Naive thymus-derived CD4-positive, alpha-beta T cell (primary cell): ENCODE results near the gene NEK7. TPM values are rescaled to one million over a fixed set of nuclear protein-coding genes. Genes with fewer than 3 reads are reported as not detected.

Experiments used
- ATAC-seq: fragments of 150-1000 bp; cut with Tn5 transposase; 2 replicates; pipeline ENCODE4 v1.10.0; 2021; ENCODE audit warnings: mild to moderate bottlenecking, moderate library complexity
- CTCF ChIA-PET: fragments of 350-600 bp; sonication (Branson Sonifier 250); formaldehyde crosslinking; loops from one replicate; lab custom pipeline; 2021; ENCODE audit warnings: antibody characterized with exemption; lab: Charles Lee
- POLR2A ChIA-PET: fragments of 350-600 bp; sonication (Branson Sonifier 250); formaldehyde crosslinking; loops from one replicate; lab custom pipeline; 2021; ENCODE audit warnings: antibody characterized with exemption, inconsistent platforms; lab: Charles Lee
- DNase-seq, 9 donors: peaks; one replicate each; pipeline versions ENCODE4 v3.0.0 to v3.0.0-alpha.2; 2020 to 2022; ENCODE audit warnings: mixed read lengths in 1 of 9
- H3K27ac ChIP-seq: one replicate; pipeline ENCODE4 v1.7.0; 2013; ENCODE audit warnings: mild to moderate bottlenecking, low read depth, low read length, moderate library complexity
- H3K27me3 ChIP-seq, 2 donors: one replicate each; pipeline ENCODE4 v1.7.0; 2013; ENCODE audit warnings: low read length in 2 of 2, mild to moderate bottlenecking in 2 of 2, moderate library complexity in 2 of 2; ENCODE audit not compliant: control insufficient read depth in 2 of 2, insufficient read depth in 2 of 2
- H3K36me3 ChIP-seq, 3 experiments: 1 replicate in 2 of 3; 2 replicates in 1 of 3; pipeline ENCODE4 v1.7.0; 2013; ENCODE audit warnings: low read length in 3 of 3, mild to moderate bottlenecking in 3 of 3, moderate library complexity in 1 of 3; ENCODE audit not compliant: insufficient read depth in 3 of 3, control insufficient read depth in 2 of 3
- H3K4me1 ChIP-seq, 2 donors: one replicate each; pipeline ENCODE4 v1.7.0; 2013; ENCODE audit warnings: low read length in 2 of 2, mild to moderate bottlenecking in 2 of 2, moderate library complexity in 1 of 2; ENCODE audit not compliant: control insufficient read depth in 2 of 2, insufficient read depth in 2 of 2
- H3K4me3 ChIP-seq: 2 replicates; pipeline ENCODE4 v1.7.0; 2013; ENCODE audit warnings: mild to moderate bottlenecking, low read length
- H3K9me3 ChIP-seq, 3 experiments: 1 replicate in 2 of 3; 2 replicates in 1 of 3; pipeline ENCODE4 v1.7.0; 2013; ENCODE audit warnings: low read length in 3 of 3; ENCODE audit not compliant: control insufficient read depth in 2 of 3
- H3K27ac Mint-ChIP-seq, 9 donors: one replicate each; pipeline ENCODE4 v1.8.0; 2020 to 2022; ENCODE audit warnings: mixed read lengths in 9 of 9, mild to moderate bottlenecking in 8 of 9, moderate library complexity in 5 of 9, inconsistent platforms in 2 of 9
- H3K27me3 Mint-ChIP-seq, 5 donors: one replicate each; pipeline ENCODE4 v1.8.0; 2021 to 2022; ENCODE audit warnings: mixed read lengths in 5 of 5, mild to moderate bottlenecking in 1 of 5
- H3K36me3 Mint-ChIP-seq, 5 donors: one replicate each; pipeline ENCODE4 v1.8.0; 2020 to 2022; ENCODE audit warnings: mixed read lengths in 5 of 5, mild to moderate bottlenecking in 3 of 5, inconsistent platforms in 1 of 5
- H3K4me1 Mint-ChIP-seq, 7 donors: one replicate each; pipeline ENCODE4 v1.8.0; 2020 to 2022; ENCODE audit warnings: mixed read lengths in 7 of 7, mild to moderate bottlenecking in 3 of 7, inconsistent platforms in 1 of 7
- H3K4me3 Mint-ChIP-seq, 10 donors: one replicate each; pipeline ENCODE4 v1.8.0; 2020 to 2022; ENCODE audit warnings: mild to moderate bottlenecking in 10 of 10, mixed read lengths in 10 of 10, moderate library complexity in 6 of 10, inconsistent platforms in 2 of 10
- H3K9me3 Mint-ChIP-seq, 11 donors: one replicate each; pipeline ENCODE4 v1.8.0; 2020 to 2022; ENCODE audit warnings: mixed read lengths in 11 of 11, mild to moderate bottlenecking in 4 of 11, inconsistent platforms in 1 of 11, moderate library complexity in 1 of 11
- intact Hi-C, 2 donors: fragments of 100-400 bp; cut with micrococcal nuclease; formaldehyde crosslinking; loops; one replicate each; pipeline ENCODE4 v1.15.1; 2023
- polyA plus RNA-seq, 2 donors: library from polyadenylated mRNA; unstranded; fragments of 300-500 nt; fragmentation: Illumina TruSeq; gene quantifications; one replicate each; pipeline ENCODE4 v1.2.3, GENCODE V29; 2021
- total RNA-seq, 6 experiments: library from RNA in 5 of 6; stranded (reverse) in 5 of 6; gene quantifications; 1 replicate in 5 of 6; 2 replicates in 1 of 6; pipeline ENCODE4 v1.2.3 and lab custom pipeline; 2021 to 2026

Gene NEK7
- total and polyA plus RNA-seq, 7 experiments from 2014 or later = 25.1 to 68.4 (median 44.5) TPM

DNA sequence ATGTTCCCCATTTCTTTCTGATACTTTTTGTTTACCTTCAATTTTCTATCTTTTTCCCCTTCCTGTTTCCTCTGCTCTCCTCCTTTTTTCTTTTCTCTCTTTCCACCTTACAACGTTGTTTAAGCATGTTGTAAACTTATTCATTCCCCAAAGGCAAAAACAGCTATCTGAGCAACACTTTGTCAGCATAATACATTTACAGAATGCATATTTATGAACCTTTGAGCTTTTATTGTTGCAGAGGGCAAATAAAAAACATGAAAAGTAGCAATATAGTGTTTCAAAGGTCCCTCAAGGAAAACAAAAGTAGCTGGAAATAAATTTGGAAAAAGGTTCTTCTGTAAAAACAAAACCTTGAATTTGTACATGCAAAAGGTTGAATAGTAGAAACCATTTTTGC is 214.2 kb downstream of the NEK7 start:
- ATAC-seq (no peak), DNase-seq (no peak)
- Mint-ChIP-seq H3K36me3 (peaks cover 0 to 14% (median 4%) of the 10 kb centered on the region in 5 donors), H3K27me3 (peaks cover 0 to 14% (median 0%) of the 10 kb centered on the region in 5 donors), H3K9me3 (peaks cover 6 to 38% (median 16%) of the 10 kb centered on the region in 11 donors), H3K27ac (no peak overlapping the region), H3K4me3 (no peak overlapping the region), H3K4me1 (no peaks in the 10 kb centered on the region)
- H3K4me3 ChIP-seq = no peak overlapping the region
- intact Hi-C loops = no loop called here
- no peaks in the 10 kb centered on the region for H3K27me3 ChIP-seq
- no peaks in the 10 kb centered on the region for H3K36me3 ChIP-seq
- ChIA-PET POLR2A (no interaction called here), CTCF (no interaction called here)
- no peak overlapping the region for H3K27ac ChIP-seq
- no peaks in the 10 kb centered on the region for H3K4me1 ChIP-seq
- peaks cover 0 to 4% (median 0%) of the 10 kb centered on the region in 3 experiments for H3K9me3 ChIP-seq

Other genes starting within 250 kb of the NEK7 start
- gene LHX9, start 239.6 kb upstream of the NEK7 start, total RNA-seq = not detected
- not detected for gene LHX9, start 239.6 kb upstream of the NEK7 start, polyA plus RNA-seq